ENCODE measurements around the gene CCDC122.

Gene CCDC122

DNA sequence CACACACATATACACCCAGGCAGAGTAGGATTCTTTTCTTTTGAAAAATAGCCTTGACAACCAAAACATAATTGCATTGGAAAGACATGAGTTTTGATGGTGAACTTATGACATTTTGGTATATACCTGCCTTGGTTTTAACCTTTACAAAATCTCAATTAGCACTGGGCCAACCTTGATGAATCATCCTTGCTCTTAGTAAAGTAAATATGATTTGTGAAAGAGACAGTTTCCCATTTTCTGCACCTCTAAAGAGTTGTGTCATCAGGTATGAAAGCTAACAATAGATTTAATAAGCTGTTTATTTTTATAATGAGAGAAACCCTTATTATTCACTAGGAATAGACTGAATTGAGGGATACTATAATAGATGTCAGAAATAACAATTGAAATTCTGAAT lies 77.0 kb downstream of the CCDC122 start:
- DNase-seq (ENCODE audit: low read depth): no peak

GRCh38 chr13:43800828-43801227 lies 78.7 kb downstream of the CCDC122 start:
- no peak for DNase-seq (ENCODE audit: low read depth)

- no peak for DNase-seq (ENCODE audit: low read depth)
These were observed 80.3 kb downstream of the CCDC122 start for GRCh38 chr13:43799191-43799590.

DNA sequence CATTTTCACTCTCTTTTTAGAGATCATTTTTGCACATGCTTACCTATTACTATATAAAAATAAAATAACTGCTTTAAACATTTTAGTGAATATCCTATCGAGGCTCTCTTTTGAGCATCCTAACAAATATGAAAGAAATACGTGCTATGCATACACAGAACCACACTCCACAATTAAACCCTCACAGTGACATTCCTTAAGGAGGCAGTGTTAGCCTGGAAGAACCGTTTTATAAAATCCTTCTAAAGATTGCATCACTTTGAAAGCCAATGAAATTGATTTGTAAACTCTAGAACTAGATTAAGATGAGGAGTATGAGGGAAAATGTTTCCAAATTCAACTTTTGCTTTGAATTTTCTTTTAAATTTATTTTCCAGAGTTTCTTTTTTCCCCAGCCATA lies 81.7 kb downstream of the CCDC122 start:
- no peak for DNase-seq (ENCODE audit: low read depth)

- DNase-seq (ENCODE audit: low read depth): no peak
These were observed 82.4 kb downstream of the CCDC122 start for GRCh38 chr13:43797159-43797558.

- DNase-seq (ENCODE audit: low read depth): no peak
These were observed 85.1 kb downstream of the CCDC122 start for GRCh38 chr13:43794416-43794815.

DNA sequence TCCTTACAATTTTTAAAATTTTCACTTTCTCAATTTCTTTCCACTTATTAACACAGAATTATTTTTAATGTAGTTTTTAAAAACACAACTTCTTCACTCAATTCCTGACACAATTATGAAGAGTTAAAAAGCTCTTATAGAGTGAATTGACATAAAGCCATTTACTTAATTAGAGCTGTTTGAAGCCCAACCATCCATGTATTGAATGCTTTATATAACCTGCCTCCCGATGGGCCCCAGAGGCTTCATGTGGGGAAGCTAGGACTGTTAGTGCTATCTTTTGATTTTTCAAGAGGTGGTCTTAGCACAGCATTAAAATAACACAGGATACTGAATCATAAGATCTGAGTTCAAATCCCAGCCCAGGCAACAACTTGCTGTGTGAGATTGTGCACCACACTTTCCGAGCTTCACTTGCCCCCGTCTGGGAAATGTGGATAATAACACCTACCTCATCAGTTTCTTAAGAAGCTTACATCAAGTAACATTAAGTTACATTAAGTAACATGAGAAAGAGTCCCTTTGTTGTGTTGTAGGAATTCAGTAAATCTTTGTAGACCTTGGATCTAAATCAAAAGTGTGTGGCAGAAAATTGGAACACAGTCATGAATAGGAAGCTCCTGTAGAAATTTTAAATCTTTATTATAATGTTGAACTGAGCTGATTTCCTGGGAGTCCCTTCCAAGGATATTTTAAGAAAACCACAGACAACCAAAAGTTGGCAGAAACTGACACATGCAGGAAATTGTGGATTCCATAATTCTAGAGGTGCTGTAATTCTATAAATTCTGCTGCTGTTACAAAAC lies 87.3 kb downstream of the CCDC122 start:
- DNase-seq (ENCODE audit: low read depth): no peak

DNA sequence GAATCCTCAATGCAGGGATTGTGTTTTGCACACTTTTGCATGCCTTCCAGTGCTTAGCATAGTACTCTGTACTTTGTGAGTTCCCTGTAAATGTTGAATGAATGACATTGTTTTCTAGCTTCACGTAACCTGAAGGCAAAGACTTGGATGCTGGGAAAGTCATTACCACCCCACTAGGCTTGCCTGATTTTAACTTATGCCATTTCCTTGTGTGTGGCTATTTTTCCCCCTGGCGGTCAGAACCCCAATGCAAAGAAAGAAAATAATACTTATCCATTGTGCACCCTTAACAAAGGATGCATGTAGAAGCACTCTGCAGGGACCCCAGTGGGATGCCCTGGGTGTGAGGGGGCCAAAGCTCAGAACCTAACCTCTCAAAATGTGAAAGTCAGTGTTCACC lies 91.5 kb downstream of the CCDC122 start:
- DNase-seq (ENCODE audit: low read depth): no peak

DNA sequence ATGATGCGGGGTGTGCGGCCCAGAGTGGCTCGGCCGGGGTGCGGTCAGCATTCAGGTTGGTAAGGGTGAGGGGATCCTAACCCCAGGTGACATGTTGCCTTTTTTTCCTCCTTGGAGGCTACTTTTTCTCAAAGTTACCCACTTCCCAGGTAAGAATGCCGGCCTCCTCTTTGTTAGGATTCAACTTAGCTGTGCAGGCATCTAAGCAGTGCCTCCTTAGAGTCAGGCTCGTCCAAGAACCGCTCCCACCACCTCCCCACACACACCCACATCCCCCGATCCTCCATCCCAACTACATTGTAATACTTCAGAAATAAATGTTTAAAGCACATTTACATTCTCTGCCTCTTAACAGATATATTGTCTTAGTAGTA lies 92.0 kb downstream of the CCDC122 start:
- no peak for DNase-seq (ENCODE audit: low read depth)

GRCh38 chr13:43786766-43787517 lies 92.6 kb downstream of the CCDC122 start, which contains the start of gene ENOX1:
ENOX1 (minus strand) TSS chr13:43786972.
- DNase-seq (ENCODE audit: low read depth): no peak

DNA sequence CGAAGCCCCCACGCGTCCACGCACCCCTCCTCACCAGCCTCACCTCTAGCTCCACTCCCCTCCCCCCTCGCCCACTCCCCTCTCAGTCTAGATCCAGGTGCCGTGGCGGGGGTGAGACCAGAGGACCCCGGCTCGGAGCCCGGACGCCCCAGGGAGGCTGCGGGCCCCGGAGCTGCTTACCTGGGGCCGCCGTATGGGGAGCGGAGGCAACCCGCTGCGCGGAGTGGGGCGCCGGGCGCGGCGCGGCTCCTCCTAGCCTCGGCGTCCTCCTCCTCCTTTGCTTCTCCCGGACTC lies 93.1 kb downstream of the CCDC122 start:
- no peak for DNase-seq (ENCODE audit: low read depth)

Measured in activated T-cell treated with anti-CD3 and anti-CD28 coated beads for 1 hour (primary cell).